Fibroblast of pulmonary artery (primary cell): Measurements from ENCODE around the gene MPRIP.

ENCODE experiments used
- DNase-seq: peaks from one replicate; pipeline ENCODE4 v3.0.0-alpha.2; 2010; ENCODE audit warnings: low read depth
- H3K4me3 ChIP-seq: replicated peaks from 2 replicates; pipeline ENCODE4 v1.5.1; 2011; ENCODE audit warnings: low read depth, mild to moderate bottlenecking, control low read depth, low read length, moderate library complexity
- CTCF ChIP-seq: IDR thresholded peaks from 2 replicates; pipeline ENCODE4 v1.5.1; 2011; ENCODE audit warnings: mild to moderate bottlenecking, control low read depth, low read length, inconsistent platforms; ENCODE audit errors: missing control alignments

MPRIP gene

GRCh38 chr17:17077861-17078732 is 35.8 kb downstream of the MPRIP start:
- H3K4me3 ChIP-seq = no peak overlapping the region
- no peak for DNase-seq
- no peak for TF ChIP-seq CTCF

- H3K4me3 ChIP-seq = no peak overlapping the region
- DNase-seq = no peak
- TF ChIP-seq CTCF = no peak
These were observed 36.6 kb downstream of the MPRIP start for GRCh38 chr17:17078832-17079231.

- no peak overlapping the region for H3K4me3 ChIP-seq
- DNase-seq = no peak
- no peak for TF ChIP-seq CTCF
These were observed 37.1 kb downstream of the MPRIP start for GRCh38 chr17:17079336-17079735.

GRCh38 chr17:17079761-17080160 is 37.5 kb downstream of the MPRIP start:
- DNase-seq = no peak
- no peak overlapping the region for H3K4me3 ChIP-seq
- no peak for TF ChIP-seq CTCF

- no peak for TF ChIP-seq CTCF
- DNase-seq = no peak
- H3K4me3 ChIP-seq = no peak overlapping the region
These were observed 37.9 kb downstream of the MPRIP start for GRCh38 chr17:17080181-17080631.

- no peak for TF ChIP-seq CTCF
- DNase-seq = no peak
- no peak overlapping the region for H3K4me3 ChIP-seq
These were observed 38.5 kb downstream of the MPRIP start for GRCh38 chr17:17080781-17081180.
